Upper lobe of left lung (tissue), 6 donors: ENCODE measurements around the gene LY6G6F. TPM values are rescaled to one million over a fixed set of nuclear protein-coding genes. Genes with fewer than 3 reads are reported as not detected.

Experiments
- ATAC-seq, 2 donors: fragments of 200-7000 bp; cut with Tn5 transposase; one replicate each; pipeline ENCODE4 v1.9.1; 2022; ENCODE audit warnings: mild to moderate bottlenecking in 2 of 2, moderate library complexity in 2 of 2; ENCODE audit not compliant: low FRiP score in 2 of 2
- DNase-seq, 2 donors: peaks; one replicate each; pipeline ENCODE4 v3.0.0-alpha.2; 2019 to 2020
- H3K27ac ChIP-seq, 4 donors: fragments of 200-600 bp; sonication (generic); one replicate each; pipeline ENCODE4 v1.5.1; 2016 to 2019
- H3K27me3 ChIP-seq, 4 donors: fragments of 200-600 bp; sonication (generic); one replicate each; pipeline ENCODE4 v1.5.1; 2017 to 2019
- H3K36me3 ChIP-seq, 4 donors: fragments of 200-600 bp; sonication (generic); one replicate each; pipeline ENCODE4 v1.5.1; 2016 to 2019
- H3K4me1 ChIP-seq, 4 donors: fragments of 200-600 bp; sonication (generic); one replicate each; pipeline ENCODE4 v1.5.1; 2018 to 2019
- H3K4me3 ChIP-seq, 4 donors: fragments of 200-600 bp; sonication (generic); one replicate each; pipeline ENCODE4 v1.5.1; 2017 to 2019; ENCODE audit warnings: mild to moderate bottlenecking in 2 of 4, moderate library complexity in 1 of 4
- H3K9me3 ChIP-seq, 4 donors: fragments of 200-600 bp; sonication (generic); one replicate each; pipeline ENCODE4 v1.5.1; 2018 to 2019
- EP300 ChIP-seq, 4 donors: sonication (generic); formaldehyde crosslinking; IDR thresholded peaks; one replicate each; pipeline ENCODE4 v1.5.1; 2017; ENCODE audit warnings: antibody characterized with exemption in 4 of 4, control low read depth in 2 of 4
- POLR2A ChIP-seq, 4 donors: fragments of 450-650 bp; IDR thresholded peaks; one replicate each; pipeline ENCODE4 v1.5.1; 2016 to 2017; ENCODE audit warnings: antibody characterized with exemption in 4 of 4, mild to moderate bottlenecking in 2 of 4
- POLR2AphosphoS5 ChIP-seq, 2 donors: sonication (generic); formaldehyde crosslinking; IDR thresholded peaks; one replicate each; pipeline ENCODE4 v1.5.1; 2017; ENCODE audit warnings: antibody characterized with exemption in 2 of 2
- WGBS, 2 donors: methylation state at CpG; one replicate each; pipeline ENCODE4 v1.1.5; 2017 to 2018; 5-methylcytosine and 5-hydroxymethylcytosine counted together
- total RNA-seq, 6 donors: library from RNA; depleted of rRNA in 4 of 6; stranded (reverse); fragments of >200 nt in 4 of 6; gene quantifications; one replicate each; pipeline versions ENCODE4 v1.1.0 to v1.2.1, GENCODE V29; 2016 to 2021
- TF ChIP-seq, protein P1 (sequence below), 6 experiments: fragments of 450-650 bp in 4 of 6; fragments of 200-600 bp in 2 of 6; sonication (generic) in 2 of 6; IDR thresholded peaks; one replicate each; pipeline ENCODE4 v1.5.1; 2016 to 2019; ENCODE audit warnings: antibody characterized with exemption in 6 of 6
- donor health status: DM: no; HTN: no; CAD: no; lungs with moderate emphysema.
- donor health status: DM: no; HTN: yes; CAD: no; lungs with severe emphysema.

Gene LY6G6F
- total RNA-seq, 6 donors from 2014 or later: 0.63 to 9.4 (median 1.7) TPM

DNA sequence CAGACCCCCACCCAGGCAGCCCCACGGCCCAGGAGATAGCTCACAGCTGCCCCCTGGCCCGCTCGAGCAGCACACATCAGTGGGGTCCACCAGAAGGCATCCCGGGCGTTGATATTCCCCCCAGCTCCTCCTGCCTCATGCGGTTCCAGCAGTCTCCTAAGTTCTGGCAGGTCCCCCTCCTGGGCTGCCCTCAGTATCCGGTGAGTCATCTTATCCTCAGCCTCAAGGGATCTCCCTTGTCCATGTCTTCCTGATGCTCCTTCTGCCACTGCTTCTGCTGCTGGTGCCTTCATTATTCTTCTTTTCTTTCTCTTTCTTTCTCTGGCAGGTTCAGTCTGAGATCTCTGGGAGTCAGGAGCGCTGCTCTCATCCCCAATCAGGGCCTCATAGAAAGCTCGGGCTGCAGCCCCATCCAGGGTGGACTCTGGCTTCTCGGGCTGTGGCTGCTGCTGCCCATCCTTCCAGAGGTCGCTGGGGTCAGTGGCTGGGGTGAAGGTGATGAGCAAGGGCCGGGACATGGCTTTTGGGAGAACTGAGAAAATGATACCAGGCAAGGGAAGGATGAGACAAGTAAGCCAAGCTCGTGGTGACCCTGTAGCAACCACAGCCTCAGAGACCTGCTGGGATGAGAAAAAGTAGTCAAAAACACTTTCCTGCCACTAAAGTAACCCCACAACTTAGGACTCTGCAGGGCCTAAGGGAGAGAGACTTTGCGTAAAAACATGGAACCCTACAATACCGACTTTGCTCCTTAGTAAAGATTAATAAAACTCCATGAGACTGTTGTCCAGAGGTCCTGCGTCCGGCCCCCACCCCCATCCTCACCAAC lies 42.5 kb upstream of the LY6G6F start:
- WGBS, 2 donors: 23 to 26% methylated on average over 17 of the region's 17 CpGs
- ATAC-seq: no peak

DNA sequence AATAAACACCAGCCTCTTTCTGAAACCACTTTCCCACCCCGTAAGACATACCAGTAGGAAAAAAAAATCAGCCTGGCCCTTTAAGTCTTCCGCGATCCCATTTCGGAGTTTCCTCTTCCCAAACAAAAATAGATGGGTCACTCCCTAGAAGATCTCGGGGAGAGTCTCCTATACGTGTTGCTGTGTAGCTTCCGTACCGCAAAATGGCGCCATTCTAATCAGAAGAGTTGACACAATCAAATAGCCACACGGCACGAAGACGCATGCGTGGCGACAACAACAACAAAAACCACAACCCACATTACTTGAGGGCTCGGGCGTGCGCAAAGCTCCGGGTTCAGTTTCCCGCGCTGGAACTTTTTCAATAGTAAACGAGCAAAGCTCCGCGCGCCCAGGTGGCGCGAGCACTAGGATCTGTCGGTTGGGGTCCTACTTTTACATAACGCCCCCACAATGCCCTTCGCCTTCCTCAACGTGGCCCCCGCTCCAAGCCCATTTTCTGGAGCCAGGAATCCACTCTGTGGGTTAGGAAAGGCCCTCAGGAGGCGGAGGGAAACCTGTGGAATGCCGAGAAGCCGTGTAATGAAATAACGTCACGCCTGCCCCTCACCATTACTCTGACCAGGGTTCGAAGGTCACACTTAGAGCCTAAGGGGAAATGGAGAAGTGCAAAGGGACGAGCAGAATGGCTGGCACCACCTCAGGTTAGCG lies 41.7 kb upstream of the LY6G6F start, which contains the start of gene GPANK1:
Gene GPANK1 (minus strand): TSS at position 208 of the 711 bp plus-strand sequence. CDS start 519 bp downstream, outside the sequence.
- 0 to 1% methylated on average over 31 to 39 of the region's 39 CpGs for WGBS, 2 donors
- Histone ChIP-seq H3K9me3 (no peaks in the 10 kb centered on the region), H3K4me1 (peaks cover 31 to 66% (median 45%) of the 10 kb centered on the region in 4 donors), H3K27me3 (no peaks in the 10 kb centered on the region), H3K4me3 (peak within 1 kb of the TSS; percentile 71 to 96 (median 84)), H3K36me3 (peaks cover 20 to 50% (median 36%) of the 10 kb centered on the region in 4 donors), H3K27ac (peak within 1 kb of the TSS; percentile 95 to 98 (median 97))
- TF ChIP-seq, protein P1, sequence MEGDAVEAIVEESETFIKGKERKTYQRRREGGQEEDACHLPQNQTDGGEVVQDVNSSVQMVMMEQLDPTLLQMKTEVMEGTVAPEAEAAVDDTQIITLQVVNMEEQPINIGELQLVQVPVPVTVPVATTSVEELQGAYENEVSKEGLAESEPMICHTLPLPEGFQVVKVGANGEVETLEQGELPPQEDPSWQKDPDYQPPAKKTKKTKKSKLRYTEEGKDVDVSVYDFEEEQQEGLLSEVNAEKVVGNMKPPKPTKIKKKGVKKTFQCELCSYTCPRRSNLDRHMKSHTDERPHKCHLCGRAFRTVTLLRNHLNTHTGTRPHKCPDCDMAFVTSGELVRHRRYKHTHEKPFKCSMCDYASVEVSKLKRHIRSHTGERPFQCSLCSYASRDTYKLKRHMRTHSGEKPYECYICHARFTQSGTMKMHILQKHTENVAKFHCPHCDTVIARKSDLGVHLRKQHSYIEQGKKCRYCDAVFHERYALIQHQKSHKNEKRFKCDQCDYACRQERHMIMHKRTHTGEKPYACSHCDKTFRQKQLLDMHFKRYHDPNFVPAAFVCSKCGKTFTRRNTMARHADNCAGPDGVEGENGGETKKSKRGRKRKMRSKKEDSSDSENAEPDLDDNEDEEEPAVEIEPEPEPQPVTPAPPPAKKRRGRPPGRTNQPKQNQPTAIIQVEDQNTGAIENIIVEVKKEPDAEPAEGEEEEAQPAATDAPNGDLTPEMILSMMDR (IDR thresholded peaks at IDR 0.05): no peak
- TF ChIP-seq EP300 (IDR thresholded peaks at IDR 0.05) (peak in 1 of 4 donors; percentile 50), POLR2A (IDR thresholded peaks at IDR 0.05) (peak in 3 of 4 donors; percentile 49 to 66 (median 58)), POLR2AphosphoS5 (IDR thresholded peaks at IDR 0.05) (peak; percentile 75 to 85)
- ATAC-seq: peak; percentile 86
- peak; percentile 88 to 93 for DNase-seq

More for the DNA sequence above, 42.5 kb upstream of the LY6G6F start:
- peak overlapping the region; percentile 95 to 98 (median 97) for H3K27ac ChIP-seq
- peak in 1 of 2 donors; percentile 42 for DNase-seq
- H3K9me3 ChIP-seq: no peaks in the 10 kb centered on the region
- H3K36me3 ChIP-seq: peaks cover 12 to 43% (median 29%) of the 10 kb centered on the region in 4 donors
- TF ChIP-seq POLR2A (IDR thresholded peaks at IDR 0.05) (no peak), EP300 (IDR thresholded peaks at IDR 0.05) (no peak), POLR2AphosphoS5 (IDR thresholded peaks at IDR 0.05) (no peak)
- TF ChIP-seq, protein P1 (IDR thresholded peaks at IDR 0.05): no peak
- H3K27me3 ChIP-seq: no peaks in the 10 kb centered on the region
- peak overlapping the region; percentile 32 to 96 (median 84) for H3K4me3 ChIP-seq
- peaks cover 38 to 66% (median 51%) of the 10 kb centered on the region in 4 donors for H3K4me1 ChIP-seq

DNA sequence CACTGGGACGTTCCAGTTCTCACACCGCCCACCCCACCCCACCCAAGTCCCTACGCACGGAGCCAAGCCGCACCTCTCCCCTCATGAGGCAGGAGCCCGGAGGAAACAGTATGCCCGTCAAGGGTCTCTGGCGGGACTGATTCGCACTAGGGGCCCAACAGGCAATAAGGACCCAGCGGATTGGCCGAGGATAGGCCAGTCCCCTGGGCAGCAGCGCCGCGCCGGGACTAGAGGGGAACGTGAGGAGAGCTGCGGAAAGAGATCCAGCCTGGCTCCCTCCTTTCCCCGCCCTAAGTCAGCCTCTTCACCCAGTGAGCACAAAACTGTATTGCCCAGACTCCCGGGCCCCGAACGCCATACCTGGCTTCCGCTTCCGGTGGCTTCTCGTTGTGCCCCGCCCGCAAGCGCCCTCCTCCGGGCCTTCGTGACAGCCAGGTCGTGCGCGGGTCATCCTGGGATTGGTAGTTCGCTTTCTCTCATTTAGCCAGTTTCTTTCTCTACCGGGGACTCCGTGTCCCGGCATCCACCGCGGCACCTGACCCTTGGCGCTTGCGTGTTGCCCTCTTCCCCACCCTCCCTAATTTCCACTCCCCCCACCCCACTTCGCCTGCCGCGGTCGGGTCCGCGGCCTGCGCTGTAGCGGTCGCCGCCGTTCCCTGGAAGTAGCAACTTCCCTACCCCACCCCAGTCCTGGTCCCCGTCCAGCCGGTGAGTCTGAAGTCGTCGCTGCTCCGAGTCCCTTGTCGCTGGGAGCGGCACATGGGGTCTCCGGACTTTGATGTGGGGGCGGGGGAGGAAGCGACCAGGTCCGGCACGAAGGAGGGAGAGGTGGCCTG lies 40.9 kb upstream of the LY6G6F start, which contains the start of gene CSNK2B:
Gene CSNK2B (plus strand): TSS at position 580 of the 836 bp plus-strand sequence. CDS start 752 bp downstream, outside the sequence.
- no peaks in the 10 kb centered on the region for H3K9me3 ChIP-seq
- DNase-seq (peak; percentile 98 to 100), ATAC-seq (peak; percentile 96 to 97)
- peak within 1 kb of the TSS; percentile 95 to 98 (median 97) for H3K27ac ChIP-seq
- TF ChIP-seq POLR2A (IDR thresholded peaks at IDR 0.05) (peak in 3 of 4 donors; percentile 72 to 91 (median 86)), EP300 (IDR thresholded peaks at IDR 0.05) (no peak), POLR2AphosphoS5 (IDR thresholded peaks at IDR 0.05) (peak; percentile 75 to 83)
- TF ChIP-seq, protein P1 (IDR thresholded peaks at IDR 0.05): no peak
- WGBS, 2 donors: 0% methylated on average over 10 to 52 of the region's 63 CpGs
- H3K4me3 ChIP-seq: peak within 1 kb of the TSS; percentile 71 to 96 (median 84)
- H3K4me1 ChIP-seq: peaks cover 30 to 67% (median 45%) of the 10 kb centered on the region in 4 donors
- H3K36me3 ChIP-seq: peaks cover 26 to 58% (median 44%) of the 10 kb centered on the region in 4 donors
- no peaks in the 10 kb centered on the region for H3K27me3 ChIP-seq

DNA sequence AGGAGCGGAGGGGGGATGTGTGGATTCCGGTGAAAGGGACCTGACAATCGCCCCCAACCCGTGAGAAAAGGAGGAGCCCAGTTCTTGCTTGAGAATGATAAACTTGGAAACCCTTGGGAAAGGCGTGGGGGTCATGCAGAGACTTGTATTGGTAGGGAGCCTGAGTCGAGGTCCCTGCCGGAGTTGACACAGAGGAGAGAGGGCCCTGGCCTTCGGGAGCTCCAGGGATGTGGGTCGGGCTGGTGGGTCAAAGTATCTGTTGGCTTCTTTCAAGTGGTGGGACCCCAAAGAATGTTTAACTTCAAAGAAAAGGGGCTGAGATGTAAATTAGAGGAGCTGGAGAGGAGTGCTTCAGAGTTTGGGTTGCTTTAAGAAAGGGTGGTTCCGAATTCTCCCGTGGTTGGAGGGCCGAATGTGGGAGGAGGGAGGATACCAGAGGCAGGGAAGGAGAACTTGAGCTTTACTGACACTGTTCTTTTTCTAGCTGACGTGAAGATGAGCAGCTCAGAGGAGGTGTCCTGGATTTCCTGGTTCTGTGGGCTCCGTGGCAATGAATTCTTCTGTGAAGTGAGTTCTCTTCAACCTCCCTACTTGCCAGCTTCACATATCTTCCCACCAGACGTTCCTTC lies 40.2 kb upstream of the LY6G6F start:
- Histone ChIP-seq H3K27me3 (no peaks in the 10 kb centered on the region), H3K4me3 (peak overlapping the region; percentile 22 to 96 (median 84)), H3K4me1 (peaks cover 25 to 60% (median 38%) of the 10 kb centered on the region in 4 donors), H3K27ac (peak overlapping the region; percentile 95 to 98 (median 97)), H3K36me3 (peaks cover 29 to 64% (median 51%) of the 10 kb centered on the region in 4 donors), H3K9me3 (no peaks in the 10 kb centered on the region)
- no peak for DNase-seq
- 2 to 5% methylated on average over 15 of the region's 15 CpGs for WGBS, 2 donors
- TF ChIP-seq POLR2AphosphoS5 (IDR thresholded peaks at IDR 0.05) (no peak), EP300 (IDR thresholded peaks at IDR 0.05) (no peak), POLR2A (IDR thresholded peaks at IDR 0.05) (no peak)
- TF ChIP-seq, protein P1 (IDR thresholded peaks at IDR 0.05): no peak
- no peak for ATAC-seq
